Neural cell (in vitro differentiated cells): ENCODE measurements around the gene USP34. TPM values are rescaled to one million over a fixed set of nuclear protein-coding genes. Genes with fewer than 3 reads are reported as not detected.

Experiments used
- H2AFZ ChIP-seq: fragments of 200-600, 300-800 bp; sonication (generic), shearing (Covaris generic); 2 replicates; pipeline ENCODE4 v1.6.0; 2014; ENCODE audit warnings: low read depth, mild to moderate bottlenecking, antibody characterized with exemption, low read length, moderate library complexity
- H3F3A ChIP-seq: fragments of 200-600 bp; shearing (Covaris generic); 2 replicates; pipeline ENCODE4 v1.6.1; 2016; ENCODE audit warnings: mild to moderate bottlenecking, moderate library complexity, mixed read lengths, antibody characterized with exemption, low read length; ENCODE audit not compliant: insufficient read depth, poor library complexity, severe bottlenecking
- H3K27ac ChIP-seq: fragments of 200-600, 300-800 bp; sonication (generic), shearing (Covaris generic); 2 replicates; pipeline ENCODE4 v1.5.1; 2014; ENCODE audit warnings: mild to moderate bottlenecking, low read length, moderate library complexity
- H3K27me3 ChIP-seq: fragments of 300-800, 200-600 bp; sonication (generic), shearing (Covaris generic); 2 replicates; pipeline ENCODE4 v1.6.0; 2014; ENCODE audit warnings: mild to moderate bottlenecking, low read depth, low read length, moderate library complexity; ENCODE audit not compliant: insufficient read depth
- H3K36me3 ChIP-seq: fragments of 300-800, 200-600 bp; sonication (generic), shearing (Covaris generic); 2 replicates; pipeline ENCODE4 v1.5.1; 2014; ENCODE audit warnings: mild to moderate bottlenecking, antibody characterized with exemption, low read length, moderate library complexity; ENCODE audit not compliant: insufficient read depth
- H3K4me2 ChIP-seq: fragments of 300-800, 200-600 bp; sonication (generic), shearing (Covaris generic); 2 replicates; pipeline ENCODE4 v1.6.0; 2014; ENCODE audit warnings: mild to moderate bottlenecking, low read length
- H3K4me3 ChIP-seq: fragments of 300-800, 200-600 bp; sonication (generic), shearing (Covaris generic); 2 replicates; pipeline ENCODE4 v1.5.1; 2014; ENCODE audit warnings: mild to moderate bottlenecking, low read length, moderate library complexity
- H3K79me2 ChIP-seq: fragments of 200-600 bp; shearing (Covaris generic); replicated peaks from 2 replicates; pipeline ENCODE4 v1.6.0; 2014; ENCODE audit warnings: mild to moderate bottlenecking, low read length, moderate library complexity; ENCODE audit not compliant: insufficient read depth
- H3K9ac ChIP-seq: fragments of 300-800, 200-600 bp; sonication (generic), shearing (Covaris generic); 2 replicates; pipeline ENCODE4 v1.6.1; 2016; ENCODE audit warnings: mild to moderate bottlenecking, low read length, mixed read lengths
- H3K9me2 ChIP-seq: fragments of 200-600 bp; shearing (Covaris generic); 2 replicates; pipeline ENCODE4 v1.6.1; 2016; ENCODE audit warnings: mild to moderate bottlenecking, low read length, mixed read lengths; ENCODE audit not compliant: insufficient read depth
- H3K9me3 ChIP-seq: fragments of 200-600, 300-800 bp; sonication (generic), shearing (Covaris generic); 2 replicates; pipeline ENCODE4 v1.6.1; 2016; ENCODE audit warnings: mild to moderate bottlenecking, mixed run types, low read length, moderate library complexity, mixed read lengths
- H4K20me1 ChIP-seq: fragments of 200-600 bp; shearing (Covaris generic); 2 replicates; pipeline ENCODE4 v1.6.1; 2016; ENCODE audit warnings: mild to moderate bottlenecking, mixed run types; ENCODE audit not compliant: insufficient read depth
- CTCF ChIP-seq: fragments of 450-650 bp; IDR thresholded peaks from 2 replicates; pipeline ENCODE4 v1.5.1; 2014; ENCODE audit warnings: antibody characterized with exemption, mild to moderate bottlenecking, moderate library complexity; ENCODE audit not compliant: poor library complexity, severe bottlenecking
- EP300 ChIP-seq: fragments of 450-650 bp; conservative IDR thresholded peaks from 2 replicates; pipeline ENCODE4 v1.6.1; 2014; ENCODE audit warnings: antibody characterized with exemption, mild to moderate bottlenecking, moderate library complexity; ENCODE audit not compliant: poor library complexity, severe bottlenecking
- EZH2 ChIP-seq: fragments of 200-600, 300-800 bp; shearing (Covaris generic), sonication (generic); IDR thresholded peaks from 2 replicates; pipeline ENCODE4 v1.6.1; 2014; ENCODE audit warnings: antibody characterized with exemption, low read length, borderline replicate concordance, mild to moderate bottlenecking; ENCODE audit not compliant: insufficient read depth, poor library complexity, severe bottlenecking
- MXI1 ChIP-seq: fragments of 450-650 bp; conservative IDR thresholded peaks from 2 replicates; pipeline ENCODE4 v1.6.1; 2014; ENCODE audit warnings: antibody characterized with exemption, mild to moderate bottlenecking; ENCODE audit not compliant: poor library complexity, severe bottlenecking
- RAD21 ChIP-seq: fragments of 450-650 bp; conservative IDR thresholded peaks from 2 replicates; pipeline ENCODE4 v1.6.1; 2014; ENCODE audit warnings: antibody characterized with exemption, mild to moderate bottlenecking, moderate library complexity
- SMC3 ChIP-seq: fragments of 450-650 bp; conservative IDR thresholded peaks from 2 replicates; pipeline ENCODE4 v1.6.1; 2014; ENCODE audit warnings: antibody characterized with exemption, mild to moderate bottlenecking, moderate library complexity; ENCODE audit not compliant: poor library complexity
- TAF1 ChIP-seq: IDR thresholded peaks from 2 replicates; pipeline ENCODE4 v1.6.1; 2012; ENCODE audit warnings: low read depth
- polyA plus RNA-seq: library from polyadenylated mRNA; depleted of rRNA; stranded (reverse); fragments of >200 nt; gene quantifications from 2 replicates; pipeline ENCODE4 v1.2.3, GENCODE V29; 2014
- TF ChIP-seq, protein P1 (sequence below): IDR thresholded peaks from 2 replicates; pipeline ENCODE4 v1.6.1; 2012; ENCODE audit warnings: borderline replicate concordance

The USP34 gene
- polyA plus RNA-seq, 1 donor from 2014 or later, result 87.9 TPM

GRCh38 chr2:61334466-61334865 lies 136.4 kb downstream of the USP34 start:
- H3K4me3 ChIP-seq, result no peak overlapping the region
- H3K9ac ChIP-seq, result no peak overlapping the region
- H3F3A ChIP-seq, result no peaks in the 10 kb centered on the region
- H3K79me2 ChIP-seq, result no peaks in the 10 kb centered on the region
- H3K4me2 ChIP-seq, result no peak overlapping the region
- no peaks in the 10 kb centered on the region for H3K27me3 ChIP-seq
- no peaks in the 10 kb centered on the region for H3K9me3 ChIP-seq
- H2AFZ ChIP-seq, result no peak overlapping the region
- H3K27ac ChIP-seq, result no peak overlapping the region
- no peak for TF ChIP-seq SMC3
- TF ChIP-seq TAF1, result no peak
- no peak for TF ChIP-seq RAD21
- no peak for TF ChIP-seq CTCF
- TF ChIP-seq EZH2, result no peak
- no peak for TF ChIP-seq MXI1
- H3K36me3 ChIP-seq, result peaks cover 11% of the 10 kb centered on the region
- H4K20me1 ChIP-seq, result no peaks in the 10 kb centered on the region
- no peaks in the 10 kb centered on the region for H3K9me2 ChIP-seq

DNA sequence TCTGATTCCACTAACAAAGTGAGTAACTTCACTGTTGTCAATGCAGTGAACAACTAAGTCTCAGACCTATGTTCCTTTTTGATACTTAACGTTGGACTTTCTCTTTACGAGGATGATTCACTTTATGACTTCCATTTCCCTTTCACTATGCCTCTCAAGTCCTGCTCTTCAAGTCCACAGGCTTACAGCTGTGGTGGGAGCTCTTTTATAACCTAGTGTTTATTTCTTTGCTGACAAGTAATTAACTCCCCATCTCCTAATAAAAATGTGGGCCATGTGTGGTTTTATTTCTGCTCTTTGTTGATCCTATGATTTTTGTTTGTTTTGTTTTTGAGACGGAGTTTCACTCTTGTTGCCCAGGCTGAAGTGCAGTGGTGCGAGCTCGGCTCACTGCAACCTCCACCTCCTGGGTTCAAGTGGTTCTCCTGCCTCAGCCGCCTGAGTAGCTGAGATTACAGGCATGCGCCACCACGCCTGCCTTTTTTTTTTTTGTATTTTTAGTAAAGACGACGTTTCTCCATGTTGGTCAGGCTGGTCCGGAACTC lies 142.1 kb downstream of the USP34 start:
- Histone ChIP-seq H3K9me2 (no peaks in the 10 kb centered on the region), H2AFZ (no peak overlapping the region), H3K79me2 (no peaks in the 10 kb centered on the region), H3K9ac (no peak overlapping the region), H4K20me1 (no peaks in the 10 kb centered on the region), H3F3A (no peaks in the 10 kb centered on the region), H3K36me3 (peaks cover 6% of the 10 kb centered on the region), H3K27ac (no peak overlapping the region), H3K4me2 (no peak overlapping the region), H3K9me3 (no peaks in the 10 kb centered on the region), H3K27me3 (no peaks in the 10 kb centered on the region), H3K4me3 (no peak overlapping the region)
- TF ChIP-seq RAD21, result no peak
- TF ChIP-seq EZH2, result no peak
- no peak for TF ChIP-seq TAF1
- no peak for TF ChIP-seq MXI1
- TF ChIP-seq, protein P1, sequence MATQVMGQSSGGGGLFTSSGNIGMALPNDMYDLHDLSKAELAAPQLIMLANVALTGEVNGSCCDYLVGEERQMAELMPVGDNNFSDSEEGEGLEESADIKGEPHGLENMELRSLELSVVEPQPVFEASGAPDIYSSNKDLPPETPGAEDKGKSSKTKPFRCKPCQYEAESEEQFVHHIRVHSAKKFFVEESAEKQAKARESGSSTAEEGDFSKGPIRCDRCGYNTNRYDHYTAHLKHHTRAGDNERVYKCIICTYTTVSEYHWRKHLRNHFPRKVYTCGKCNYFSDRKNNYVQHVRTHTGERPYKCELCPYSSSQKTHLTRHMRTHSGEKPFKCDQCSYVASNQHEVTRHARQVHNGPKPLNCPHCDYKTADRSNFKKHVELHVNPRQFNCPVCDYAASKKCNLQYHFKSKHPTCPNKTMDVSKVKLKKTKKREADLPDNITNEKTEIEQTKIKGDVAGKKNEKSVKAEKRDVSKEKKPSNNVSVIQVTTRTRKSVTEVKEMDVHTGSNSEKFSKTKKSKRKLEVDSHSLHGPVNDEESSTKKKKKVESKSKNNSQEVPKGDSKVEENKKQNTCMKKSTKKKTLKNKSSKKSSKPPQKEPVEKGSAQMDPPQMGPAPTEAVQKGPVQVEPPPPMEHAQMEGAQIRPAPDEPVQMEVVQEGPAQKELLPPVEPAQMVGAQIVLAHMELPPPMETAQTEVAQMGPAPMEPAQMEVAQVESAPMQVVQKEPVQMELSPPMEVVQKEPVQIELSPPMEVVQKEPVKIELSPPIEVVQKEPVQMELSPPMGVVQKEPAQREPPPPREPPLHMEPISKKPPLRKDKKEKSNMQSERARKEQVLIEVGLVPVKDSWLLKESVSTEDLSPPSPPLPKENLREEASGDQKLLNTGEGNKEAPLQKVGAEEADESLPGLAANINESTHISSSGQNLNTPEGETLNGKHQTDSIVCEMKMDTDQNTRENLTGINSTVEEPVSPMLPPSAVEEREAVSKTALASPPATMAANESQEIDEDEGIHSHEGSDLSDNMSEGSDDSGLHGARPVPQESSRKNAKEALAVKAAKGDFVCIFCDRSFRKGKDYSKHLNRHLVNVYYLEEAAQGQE, result no peak

DNA sequence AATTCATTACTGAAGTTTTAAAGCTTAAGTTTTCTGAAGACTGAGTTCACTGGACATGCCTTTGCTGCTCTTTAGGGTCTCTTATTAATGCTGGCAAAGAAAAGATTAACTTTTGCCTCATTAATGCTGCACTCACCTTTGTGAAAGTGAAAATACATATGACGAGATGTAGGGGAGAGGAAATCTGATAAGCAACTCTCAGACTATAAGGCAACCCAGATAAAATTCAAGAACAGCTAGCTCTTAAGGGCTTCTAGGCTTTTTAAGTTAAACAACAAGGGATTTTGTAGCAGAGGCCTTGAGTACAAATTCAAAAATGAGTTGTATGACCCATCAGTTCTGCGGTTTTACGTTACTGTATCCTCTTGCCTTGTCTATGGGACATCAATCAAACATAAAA lies 143.7 kb downstream of the USP34 start:
- no peak overlapping the region for H2AFZ ChIP-seq
- no peaks in the 10 kb centered on the region for H3K9me3 ChIP-seq
- no peak overlapping the region for H3K9ac ChIP-seq
- TF ChIP-seq CTCF (no peak), TAF1 (no peak), EP300 (no peak), EZH2 (no peak)
- H3K9me2 ChIP-seq, result no peaks in the 10 kb centered on the region
- no peaks in the 10 kb centered on the region for H4K20me1 ChIP-seq
- no peak overlapping the region for H3K4me3 ChIP-seq
- no peaks in the 10 kb centered on the region for H3K79me2 ChIP-seq
- no peaks in the 10 kb centered on the region for H3F3A ChIP-seq
- H3K4me2 ChIP-seq, result no peak overlapping the region
- H3K27ac ChIP-seq, result no peak overlapping the region
- peaks cover 6% of the 10 kb centered on the region for H3K36me3 ChIP-seq
- no peaks in the 10 kb centered on the region for H3K27me3 ChIP-seq
